GM23338 (cell line): ENCODE data around the gene EYS. TPM values are rescaled to one million over a fixed set of nuclear protein-coding genes. Genes with fewer than 3 reads are reported as not detected.

Source experiments
- ATAC-seq: fragments of 200-7000 bp; cut with Tn5 transposase; 3 replicates; pipeline ENCODE4 v1.9.1; 2020
- DNase-seq: peaks from one replicate; pipeline ENCODE4 v3.0.0-alpha.2; 2015; ENCODE audit warnings: low spot score
- H2AFZ ChIP-seq: fragments of 200-600 bp; sonication (generic); 2 replicates; pipeline ENCODE4 v1.8.0; 2016; ENCODE audit warnings: antibody characterized with exemption, mild to moderate bottlenecking, moderate library complexity
- H3F3A ChIP-seq: fragments of 200-600 bp; sonication (generic); replicated peaks from 2 replicates; pipeline ENCODE4 v1.8.0; 2017; ENCODE audit warnings: antibody characterized with exemption, mixed run types, low read depth
- H3K27ac ChIP-seq: fragments of 200-600 bp; sonication (generic); 2 replicates; pipeline ENCODE4 v1.6.1; 2016; ENCODE audit warnings: low read depth
- H3K27me3 ChIP-seq: fragments of 200-600 bp; sonication (generic); 2 replicates; pipeline ENCODE4 v1.8.0; 2016; ENCODE audit warnings: mild to moderate bottlenecking, mixed run types, moderate library complexity; ENCODE audit not compliant: insufficient read depth
- H3K36me3 ChIP-seq: fragments of 200-600 bp; sonication (generic); 2 replicates; pipeline ENCODE4 v1.8.0; 2016; ENCODE audit warnings: mild to moderate bottlenecking; ENCODE audit not compliant: insufficient read depth
- H3K4me1 ChIP-seq: fragments of 200-600 bp; sonication (generic); 2 replicates; pipeline ENCODE4 v1.8.0; 2016; ENCODE audit warnings: mild to moderate bottlenecking, moderate library complexity; ENCODE audit not compliant: insufficient read depth
- H3K4me2 ChIP-seq: fragments of 200-600 bp; sonication (generic); 2 replicates; pipeline ENCODE4 v1.7.1; 2017; ENCODE audit warnings: mixed run types
- H3K4me3 ChIP-seq: fragments of 200-600 bp; sonication (generic); 2 replicates; pipeline ENCODE4 v1.6.1; 2016; ENCODE audit warnings: mixed run types
- H3K79me2 ChIP-seq: fragments of 200-600 bp; sonication (generic); replicated peaks from 2 replicates; pipeline ENCODE4 v1.8.0; 2017; ENCODE audit warnings: mild to moderate bottlenecking; ENCODE audit not compliant: insufficient read depth
- H3K9me2 ChIP-seq: fragments of 200-600 bp; sonication (generic); 2 replicates; pipeline ENCODE4 v1.8.0; 2017; ENCODE audit not compliant: insufficient read depth
- H4K20me1 ChIP-seq: fragments of 200-600 bp; sonication (generic); replicated peaks from 2 replicates; pipeline ENCODE4 v1.8.0; 2017; ENCODE audit warnings: mild to moderate bottlenecking; ENCODE audit not compliant: insufficient read depth
- H3K27ac Mint-ChIP-seq: 2 replicates; pipeline ENCODE4 v1.8.0; 2020; ENCODE audit warnings: inconsistent platforms, mild to moderate bottlenecking, moderate library complexity, mixed read lengths
- H3K27me3 Mint-ChIP-seq: 3 replicates; pipeline ENCODE4 v1.8.0; 2022; ENCODE audit warnings: low read depth, mild to moderate bottlenecking, moderate library complexity, mixed read lengths, inconsistent platforms; ENCODE audit not compliant: insufficient read depth, poor library complexity
- H3K36me3 Mint-ChIP-seq: 3 replicates; pipeline ENCODE4 v1.8.0; 2021; ENCODE audit warnings: low read depth, mild to moderate bottlenecking, inconsistent platforms, moderate library complexity, mixed read lengths
- H3K4me1 Mint-ChIP-seq: 3 replicates; pipeline ENCODE4 v1.8.0; 2020; ENCODE audit warnings: mild to moderate bottlenecking, inconsistent platforms, mixed read lengths
- H3K4me3 Mint-ChIP-seq: 3 replicates; pipeline ENCODE4 v1.8.0; 2021; ENCODE audit warnings: moderate library complexity, mild to moderate bottlenecking, inconsistent platforms, mixed read lengths
- H3K9me3 Mint-ChIP-seq: 3 replicates; pipeline ENCODE4 v1.8.0; 2020; ENCODE audit warnings: moderate library complexity, mild to moderate bottlenecking, inconsistent platforms, mixed read lengths
- CREB1 ChIP-seq: fragments of 250-450 bp; sonication (Bioruptor Pico); IDR thresholded peaks from 2 replicates; pipeline ENCODE4 v1.5.0; 2020; ENCODE audit warnings: low read depth, mild to moderate bottlenecking, moderate library complexity
- CTCF ChIP-seq, 2 experiments: fragments of 200-600 bp in 1 of 2; sonication (generic) in 1 of 2; conservative IDR thresholded peaks; 2 replicates each; pipeline versions ENCODE4 v1.5.1 to v1.6.1; 2016 to 2017; ENCODE audit warnings: antibody characterized with exemption in 2 of 2, low read depth in 2 of 2, mild to moderate bottlenecking in 2 of 2, moderate library complexity in 1 of 2
- ETS1 ChIP-seq: IDR thresholded peaks from 2 replicates; pipeline ENCODE4 v1.6.1; 2016; ENCODE audit warnings: antibody characterized with exemption
- EZH2 ChIP-seq: fragments of 200-600 bp; sonication (generic); IDR thresholded peaks from one replicate; pipeline ENCODE4 v1.8.0; 2017; ENCODE audit warnings: antibody characterized with exemption, mild to moderate bottlenecking, low read depth; ENCODE audit not compliant: unreplicated experiment
- JUNB ChIP-seq: IDR thresholded peaks from one replicate; pipeline ENCODE4 v1.6.1; 2016; ENCODE audit warnings: antibody characterized with exemption; ENCODE audit not compliant: unreplicated experiment
- REST ChIP-seq: IDR thresholded peaks from one replicate; pipeline ENCODE4 v1.6.1; 2018; ENCODE audit warnings: antibody characterized with exemption; ENCODE audit not compliant: unreplicated experiment
- ZNF331 ChIP-seq: fragments of 250-450 bp; sonication (Bioruptor Pico); IDR thresholded peaks from 2 replicates; pipeline ENCODE4 v1.5.0; 2020; ENCODE audit warnings: low read depth, mild to moderate bottlenecking, moderate library complexity
- ZNF462 ChIP-seq: fragments of 250-450 bp; sonication (Bioruptor Pico); IDR thresholded peaks from 2 replicates; pipeline ENCODE4 v1.5.0; 2020; ENCODE audit warnings: mild to moderate bottlenecking, moderate library complexity
- polyA plus RNA-seq: library from polyadenylated mRNA; unstranded; fragments of >200 nt; fragmentation: Nextera tagmentation; extraction: Ambion mirVana; gene quantifications from 2 replicates; pipeline ENCODE4 v1.2.1, GENCODE V29; 2016
- total RNA-seq: library from RNA; depleted of rRNA; stranded (reverse); fragments of >200 nt; shearing (Covaris generic); gene quantifications from 2 replicates; pipeline ENCODE4 v1.2.3, GENCODE V29; 2014

The EYS gene
- total and polyA plus RNA-seq, 2 experiments from 2014 or later = 0.38 to 0.52 TPM

- Histone ChIP-seq H3F3A (no peaks in the 10 kb centered on the region), H3K4me2 (no peak overlapping the region), H2AFZ (no peak overlapping the region), H3K36me3 (no peaks in the 10 kb centered on the region), H3K79me2 (no peaks in the 10 kb centered on the region), H3K4me3 (no peak overlapping the region), H3K9me2 (no peaks in the 10 kb centered on the region), H3K4me1 (no peaks in the 10 kb centered on the region), H3K27ac (no peak overlapping the region), H3K27me3 (no peaks in the 10 kb centered on the region), H4K20me1 (no peaks in the 10 kb centered on the region)
- TF ChIP-seq EZH2 (no peak), CREB1 (no peak), CTCF (conservative IDR thresholded peaks at IDR 0.05; ENCODE audit: low read depth in 2 of 2) (no peak), ZNF462 (CRISPR knock-in tag) (no peak), ZNF331 (CRISPR knock-in tag) (no peak), ETS1 (no peak), JUNB (no peak), REST (no peak)
- H3K4me3 Mint-ChIP-seq = no peak overlapping the region
- H3K9me3 Mint-ChIP-seq = peaks cover 4% of the 10 kb centered on the region; the same call in 1 of the 3 replicates
- DNase-seq (no peak), ATAC-seq (no peak)
- no peaks in the 10 kb centered on the region for H3K36me3 Mint-ChIP-seq
- peaks cover 2% of the 10 kb centered on the region for H3K27me3 Mint-ChIP-seq
- H3K27ac Mint-ChIP-seq = no peak overlapping the region
- H3K4me1 Mint-ChIP-seq = no peaks in the 10 kb centered on the region
Observed at GRCh38 chr6:64538722-64539121, 1168.3 kb downstream of the EYS start.
